Ascending aorta (tissue), 2 donors: ENCODE data around the gene IGLON5. TPM values are rescaled to one million over a fixed set of nuclear protein-coding genes. Genes with fewer than 3 reads are reported as not detected.

Experiments used
- DNase-seq, 2 donors: peaks; one replicate each; pipeline ENCODE4 v3.0.0-alpha.2; 2019; ENCODE audit warnings: low spot score in 2 of 2
- H3K27ac ChIP-seq, 2 donors: fragments of 200-600 bp; sonication (generic); one replicate each; pipeline ENCODE4 v1.5.1; 2016 to 2017; ENCODE audit warnings: mild to moderate bottlenecking in 1 of 2
- H3K27me3 ChIP-seq: fragments of 200-600 bp; sonication (generic); one replicate; pipeline ENCODE4 v1.5.1; 2017
- H3K36me3 ChIP-seq, 2 donors: fragments of 200-600 bp; sonication (generic); one replicate each; pipeline ENCODE4 v1.5.1; 2016
- H3K4me1 ChIP-seq, 2 donors: fragments of 200-600 bp; sonication (generic); one replicate each; pipeline ENCODE4 v1.5.1; 2016 to 2017; ENCODE audit warnings: mild to moderate bottlenecking in 1 of 2
- H3K4me3 ChIP-seq, 2 donors: fragments of 200-600 bp; sonication (generic); one replicate each; pipeline ENCODE4 v1.5.1; 2016 to 2017; ENCODE audit warnings: mild to moderate bottlenecking in 1 of 2
- H3K9me3 ChIP-seq, 2 donors: fragments of 200-600 bp; sonication (generic); one replicate each; pipeline ENCODE4 v1.5.1; 2016
- intact Hi-C: fragments of 100-400 bp; cut with DNase I; formaldehyde crosslinking; loops from one replicate; pipeline ENCODE4 v1.15.1; 2023
- total RNA-seq: library from RNA; depleted of rRNA; stranded (reverse); fragments of >200 nt; gene quantifications from one replicate; pipeline ENCODE4 v1.1.0, GENCODE V29; 2016
- TF ChIP-seq, protein P1 (sequence below), 3 experiments: fragments of 200-600 bp in 2 of 3; fragments of 450-650 bp in 1 of 3; sonication (generic) in 2 of 3; IDR thresholded peaks; one replicate each; pipeline ENCODE4 v1.5.1; 2016 to 2019; ENCODE audit warnings: antibody characterized with exemption in 3 of 3, mild to moderate bottlenecking in 1 of 3, moderate library complexity in 1 of 3

The IGLON5 gene
- total RNA-seq, 1 donor from 2014 or later = 4.9 TPM

DNA sequence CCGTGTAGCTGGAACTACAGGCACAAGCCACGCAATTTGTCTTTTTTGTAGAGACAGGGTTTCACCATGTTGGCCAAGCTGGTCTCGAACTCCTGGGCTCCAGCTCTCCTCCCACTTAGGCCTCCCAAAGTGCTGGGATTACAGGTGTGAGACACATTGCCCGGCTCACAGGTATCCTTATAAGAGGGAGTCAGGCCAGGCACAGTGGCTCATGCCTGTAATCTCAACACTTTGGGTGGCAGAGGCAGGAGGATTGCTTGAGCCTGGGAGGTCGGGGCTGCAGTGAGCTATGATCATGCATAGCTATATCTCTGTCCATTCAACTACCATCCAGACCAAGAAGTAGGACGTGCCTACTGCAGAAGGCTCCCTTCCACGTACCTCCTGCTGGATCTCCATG, 10.2 kb upstream of the IGLON5 start:
- Histone ChIP-seq H3K27me3 (no peaks in the 10 kb centered on the region), H3K4me3 (no peak overlapping the region), H3K27ac (no peak overlapping the region), H3K4me1 (no peaks in the 10 kb centered on the region), H3K9me3 (peaks cover 0 to 11% of the 10 kb centered on the region in 2 donors), H3K36me3 (no peaks in the 10 kb centered on the region)
- intact Hi-C loops = no loop called here
- TF ChIP-seq, protein P1, sequence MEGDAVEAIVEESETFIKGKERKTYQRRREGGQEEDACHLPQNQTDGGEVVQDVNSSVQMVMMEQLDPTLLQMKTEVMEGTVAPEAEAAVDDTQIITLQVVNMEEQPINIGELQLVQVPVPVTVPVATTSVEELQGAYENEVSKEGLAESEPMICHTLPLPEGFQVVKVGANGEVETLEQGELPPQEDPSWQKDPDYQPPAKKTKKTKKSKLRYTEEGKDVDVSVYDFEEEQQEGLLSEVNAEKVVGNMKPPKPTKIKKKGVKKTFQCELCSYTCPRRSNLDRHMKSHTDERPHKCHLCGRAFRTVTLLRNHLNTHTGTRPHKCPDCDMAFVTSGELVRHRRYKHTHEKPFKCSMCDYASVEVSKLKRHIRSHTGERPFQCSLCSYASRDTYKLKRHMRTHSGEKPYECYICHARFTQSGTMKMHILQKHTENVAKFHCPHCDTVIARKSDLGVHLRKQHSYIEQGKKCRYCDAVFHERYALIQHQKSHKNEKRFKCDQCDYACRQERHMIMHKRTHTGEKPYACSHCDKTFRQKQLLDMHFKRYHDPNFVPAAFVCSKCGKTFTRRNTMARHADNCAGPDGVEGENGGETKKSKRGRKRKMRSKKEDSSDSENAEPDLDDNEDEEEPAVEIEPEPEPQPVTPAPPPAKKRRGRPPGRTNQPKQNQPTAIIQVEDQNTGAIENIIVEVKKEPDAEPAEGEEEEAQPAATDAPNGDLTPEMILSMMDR (IDR thresholded peaks at IDR 0.05) = no peak
- DNase-seq = peak in 1 of 2 donors; percentile 8

DNA sequence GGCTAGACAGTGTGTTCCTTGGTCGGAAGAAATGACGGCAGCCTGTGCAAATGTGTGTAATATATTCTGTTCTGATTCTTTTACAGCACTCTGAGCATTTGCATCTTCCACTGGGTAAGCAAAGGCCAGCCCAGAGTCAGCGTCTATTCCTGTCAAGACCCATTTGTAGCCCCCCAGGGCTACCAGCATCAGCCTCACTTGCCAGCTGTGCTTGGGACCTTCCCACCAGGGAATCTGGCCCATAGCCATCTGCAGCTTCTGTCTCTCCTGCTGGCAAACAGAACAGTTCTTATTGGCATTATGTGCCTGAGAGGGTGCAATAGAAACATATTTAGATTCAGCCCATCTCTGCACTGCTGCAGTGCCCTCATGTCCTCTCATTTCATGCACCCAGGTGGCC, 6.0 kb upstream of the IGLON5 start:
- Histone ChIP-seq H3K4me3 (no peak overlapping the region), H3K27me3 (no peaks in the 10 kb centered on the region), H3K9me3 (peaks cover 0 to 11% of the 10 kb centered on the region in 2 donors), H3K36me3 (no peaks in the 10 kb centered on the region), H3K4me1 (no peaks in the 10 kb centered on the region), H3K27ac (no peak overlapping the region)
- intact Hi-C loops = no loop called here
- TF ChIP-seq, protein P1 (IDR thresholded peaks at IDR 0.05) = no peak
- peak in 1 of 2 donors; percentile 31 for DNase-seq

DNA sequence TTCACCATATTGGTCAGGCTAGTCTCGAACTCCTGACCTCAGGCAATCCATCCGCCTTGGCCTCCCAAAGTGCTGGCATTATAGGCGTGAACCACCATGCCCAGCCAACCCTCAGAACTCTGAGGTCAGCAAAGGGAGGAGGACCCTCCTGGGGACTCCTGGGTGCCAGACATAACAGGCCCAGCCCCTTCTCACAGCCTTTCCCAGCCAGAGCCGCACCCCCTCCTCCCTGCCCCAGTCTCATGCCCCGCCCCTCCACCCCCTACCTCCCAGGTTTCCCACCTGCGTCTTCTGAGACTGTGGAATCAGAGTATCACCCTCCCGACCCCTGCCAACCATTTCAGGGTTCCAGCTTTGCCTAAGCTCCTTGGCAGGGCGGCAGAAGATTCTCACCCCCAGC, 5.2 kb downstream of the IGLON5 start:
- no peaks in the 10 kb centered on the region for H3K36me3 ChIP-seq
- intact Hi-C loops = no loop called here
- no peaks in the 10 kb centered on the region for H3K9me3 ChIP-seq
- no peak overlapping the region for H3K27ac ChIP-seq
- TF ChIP-seq, protein P1 (IDR thresholded peaks at IDR 0.05) = no peak
- no peak overlapping the region for H3K4me3 ChIP-seq
- no peak for DNase-seq
- no peaks in the 10 kb centered on the region for H3K27me3 ChIP-seq
- no peaks in the 10 kb centered on the region for H3K4me1 ChIP-seq

DNA sequence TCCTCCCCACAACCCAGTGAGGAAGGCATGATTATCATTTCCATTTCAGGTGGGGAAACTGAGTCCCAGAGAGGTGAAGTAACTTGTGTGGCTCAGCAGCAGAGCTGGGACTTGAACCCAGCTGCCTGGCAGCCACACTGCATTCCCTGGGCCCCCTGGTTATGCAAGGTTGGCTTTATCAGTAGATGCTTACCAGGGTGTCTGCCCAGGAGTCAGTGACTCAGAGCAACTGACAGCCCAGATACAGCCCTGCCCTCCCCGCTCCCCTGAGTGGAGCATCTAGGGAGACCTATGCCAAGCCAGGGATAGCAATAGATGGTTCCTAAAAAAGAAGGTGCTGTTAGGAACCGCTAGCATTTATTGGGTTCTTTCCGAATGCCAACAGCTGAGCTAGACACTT, 5.9 kb downstream of the IGLON5 start:
- H3K4me1 ChIP-seq = no peaks in the 10 kb centered on the region
- TF ChIP-seq, protein P1 (IDR thresholded peaks at IDR 0.05) = no peak
- H3K9me3 ChIP-seq = no peaks in the 10 kb centered on the region
- H3K4me3 ChIP-seq = no peak overlapping the region
- intact Hi-C loops = no loop called here
- no peak overlapping the region for H3K27ac ChIP-seq
- H3K27me3 ChIP-seq = no peaks in the 10 kb centered on the region
- no peaks in the 10 kb centered on the region for H3K36me3 ChIP-seq
- DNase-seq = no peak

DNA sequence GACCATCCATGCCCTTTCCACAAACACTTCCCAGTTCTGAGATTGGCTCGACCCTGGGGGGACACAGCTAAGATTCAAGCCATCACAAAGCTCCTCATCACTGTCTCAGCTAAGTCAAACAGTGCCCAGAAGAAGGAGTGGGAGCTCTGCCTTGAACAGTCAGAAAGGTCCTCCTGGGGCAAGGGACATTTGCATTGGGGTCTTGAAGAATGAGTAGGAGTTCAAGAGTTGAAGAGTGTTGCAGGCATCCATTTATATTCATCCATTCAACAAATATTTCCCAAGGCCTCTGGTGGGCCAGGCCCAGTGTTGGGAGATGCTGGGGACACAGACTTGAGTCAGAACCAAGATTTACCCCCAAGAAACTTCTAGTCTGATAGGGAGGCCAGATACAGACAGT, 6.5 kb downstream of the IGLON5 start:
- no peaks in the 10 kb centered on the region for H3K27me3 ChIP-seq
- H3K36me3 ChIP-seq = no peaks in the 10 kb centered on the region
- H3K9me3 ChIP-seq = no peaks in the 10 kb centered on the region
- intact Hi-C loops = no loop called here
- H3K27ac ChIP-seq = no peak overlapping the region
- DNase-seq = no peak
- no peaks in the 10 kb centered on the region for H3K4me1 ChIP-seq
- TF ChIP-seq, protein P1 (IDR thresholded peaks at IDR 0.05) = no peak
- H3K4me3 ChIP-seq = no peak overlapping the region
